WI38 (cell line): ENCODE measurements around the gene SLC40A1.

ENCODE experiments used
- H3K4me3 ChIP-seq: 2 replicates; pipeline ENCODE4 v1.5.1; 2011; ENCODE audit warnings: low read depth, mild to moderate bottlenecking, control low read depth, low read length
- CTCF ChIP-seq: IDR thresholded peaks from 2 replicates; pipeline ENCODE4 v1.5.1; 2012; ENCODE audit warnings: low read depth, mild to moderate bottlenecking, control low read depth, low read length

Gene SLC40A1

GRCh38 chr2:189553504-189554088 lies 27.0 kb downstream of the SLC40A1 start:
- H3K4me3 ChIP-seq = no peak overlapping the region
- no peak for TF ChIP-seq CTCF

- no peak overlapping the region for H3K4me3 ChIP-seq
- no peak for TF ChIP-seq CTCF
These were observed 27.6 kb downstream of the SLC40A1 start for GRCh38 chr2:189552991-189553404.

GRCh38 chr2:189552334-189552990 lies 28.1 kb downstream of the SLC40A1 start:
- no peak for TF ChIP-seq CTCF
- H3K4me3 ChIP-seq = no peak overlapping the region

GRCh38 chr2:189551808-189552207 lies 28.8 kb downstream of the SLC40A1 start:
- no peak overlapping the region for H3K4me3 ChIP-seq
- TF ChIP-seq CTCF = no peak

- no peak overlapping the region for H3K4me3 ChIP-seq
- TF ChIP-seq CTCF = no peak
These were observed 31.1 kb downstream of the SLC40A1 start for GRCh38 chr2:189549449-189549832.

GRCh38 chr2:189548666-189549448 lies 31.7 kb downstream of the SLC40A1 start:
- TF ChIP-seq CTCF = no peak
- no peak overlapping the region for H3K4me3 ChIP-seq

- no peak for TF ChIP-seq CTCF
- no peak overlapping the region for H3K4me3 ChIP-seq
These were observed 35.2 kb downstream of the SLC40A1 start for GRCh38 chr2:189545418-189545817.
